H1 (cell line): ENCODE measurements around the gene TM9SF2. TPM values are rescaled to one million over a fixed set of nuclear protein-coding genes. Genes with fewer than 3 reads are reported as not detected.

ENCODE experiments used
- CREB1 ChIP-seq: IDR thresholded peaks from 2 replicates; pipeline ENCODE4 v1.6.1; 2012; ENCODE audit warnings: inconsistent platforms
- KDM4A ChIP-seq: IDR thresholded peaks from one replicate; pipeline ENCODE4 v1.7.1; 2012; ENCODE audit warnings: low read depth, mild to moderate bottlenecking, moderate library complexity, low read length, inconsistent platforms; ENCODE audit not compliant: severe bottlenecking
- POLR2AphosphoS5 ChIP-seq: IDR thresholded peaks from 2 replicates; pipeline ENCODE4 v1.6.1; 2011; ENCODE audit warnings: low read depth, low read length
- SP2 ChIP-seq: IDR thresholded peaks from 2 replicates; pipeline ENCODE4 v1.6.1; 2012; ENCODE audit warnings: mild to moderate bottlenecking, low read length, inconsistent platforms
- TCF12 ChIP-seq: IDR thresholded peaks from 2 replicates; pipeline ENCODE4 v1.6.1; 2011; ENCODE audit warnings: low read depth, mild to moderate bottlenecking, low read length
- polyA plus RNA-seq, 7 experiments: library from polyadenylated mRNA; depleted of rRNA in 3 of 7; stranded (reverse) in 5 of 7; unstranded in 2 of 7; fragments of >200 nt in 5 of 7; fragments of 200-250 nt in 2 of 7; gene quantifications; 1 replicate in 5 of 7; 2 replicates in 1 of 7; 4 replicates in 1 of 7; pipeline versions ENCODE4 v1.2.1 to v1.2.3, GENCODE V29; 2011 to 2013; ENCODE audit warnings: missing spikeins in 2 of 7, mixed read lengths in 2 of 7
- total RNA-seq: library from RNA; stranded (reverse); fragmentation: NEBNext Ultra II Directional; extraction: Animal tissue kit (Norgen Biotek cat#: 25700); gene quantifications from 2 replicates; pipeline ENCODE4 v1.2.1, GENCODE V29; 2021
- TF ChIP-seq, protein P1 (sequence below): fragments of 300-600 bp; sonication (generic); IDR thresholded peaks from 2 replicates; pipeline ENCODE4 v1.7.1; 2012; ENCODE audit warnings: low read length, moderate library complexity, mild to moderate bottlenecking, inconsistent platforms; ENCODE audit not compliant: insufficient replicate concordance
- TF ChIP-seq, protein P2 (sequence below), 3 experiments: IDR thresholded peaks; 1 replicate in 2 of 3; 2 replicates in 1 of 3; pipeline versions ENCODE4 v1.5.1 to v1.6.1; 2011; ENCODE audit warnings: low read length in 3 of 3, mild to moderate bottlenecking in 3 of 3, inconsistent platforms in 2 of 3, low read depth in 1 of 3, moderate library complexity in 1 of 3; ENCODE audit not compliant: insufficient read depth in 1 of 3; ENCODE audit errors: control extremely low read depth in 1 of 3
- TF ChIP-seq, protein P3 (sequence below): IDR thresholded peaks from 2 replicates; pipeline ENCODE4 v1.6.1; 2012; ENCODE audit warnings: inconsistent platforms

Gene TM9SF2
- total and polyA plus RNA-seq, 2 of the 8 experiments (the other 6 are each of a cell fraction or from before 2014, with no cell fraction given): 68.0 to 101 TPM

DNA sequence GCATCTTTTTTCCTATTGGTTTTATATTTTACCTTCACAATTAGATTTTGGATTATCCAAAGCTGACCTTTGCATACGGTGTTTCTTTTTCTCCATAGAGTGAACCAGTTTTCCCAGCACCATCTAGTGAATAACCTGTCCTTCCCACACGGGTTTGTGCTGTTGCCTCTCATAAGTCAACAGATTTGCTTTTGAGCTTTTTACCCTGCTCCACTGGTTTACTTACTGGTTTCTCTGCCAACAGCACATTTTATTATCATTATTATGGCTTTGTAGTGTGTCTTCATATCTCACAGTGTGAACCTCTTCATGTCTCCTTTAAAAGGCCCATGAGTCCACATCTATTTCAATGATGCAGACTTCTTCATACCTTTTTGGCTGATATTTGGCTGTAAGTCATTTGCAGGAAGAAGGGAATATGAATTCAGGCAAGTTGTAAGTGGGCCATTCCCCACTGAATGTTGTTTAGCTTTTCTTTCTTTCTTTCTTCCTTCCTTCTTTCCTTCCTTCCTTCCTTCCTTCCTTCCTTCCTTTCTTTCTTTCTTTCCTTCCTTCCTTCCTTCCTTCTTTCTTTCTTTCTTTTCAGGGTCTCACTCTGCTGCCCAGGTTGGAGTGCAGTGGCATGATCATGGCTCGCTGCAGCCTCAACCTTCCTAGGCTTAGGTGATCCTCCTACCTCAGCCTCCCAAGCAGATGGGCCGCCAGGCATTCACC, 86.8 kb downstream of the TM9SF2 start (continued):
- TF ChIP-seq, protein P1, sequence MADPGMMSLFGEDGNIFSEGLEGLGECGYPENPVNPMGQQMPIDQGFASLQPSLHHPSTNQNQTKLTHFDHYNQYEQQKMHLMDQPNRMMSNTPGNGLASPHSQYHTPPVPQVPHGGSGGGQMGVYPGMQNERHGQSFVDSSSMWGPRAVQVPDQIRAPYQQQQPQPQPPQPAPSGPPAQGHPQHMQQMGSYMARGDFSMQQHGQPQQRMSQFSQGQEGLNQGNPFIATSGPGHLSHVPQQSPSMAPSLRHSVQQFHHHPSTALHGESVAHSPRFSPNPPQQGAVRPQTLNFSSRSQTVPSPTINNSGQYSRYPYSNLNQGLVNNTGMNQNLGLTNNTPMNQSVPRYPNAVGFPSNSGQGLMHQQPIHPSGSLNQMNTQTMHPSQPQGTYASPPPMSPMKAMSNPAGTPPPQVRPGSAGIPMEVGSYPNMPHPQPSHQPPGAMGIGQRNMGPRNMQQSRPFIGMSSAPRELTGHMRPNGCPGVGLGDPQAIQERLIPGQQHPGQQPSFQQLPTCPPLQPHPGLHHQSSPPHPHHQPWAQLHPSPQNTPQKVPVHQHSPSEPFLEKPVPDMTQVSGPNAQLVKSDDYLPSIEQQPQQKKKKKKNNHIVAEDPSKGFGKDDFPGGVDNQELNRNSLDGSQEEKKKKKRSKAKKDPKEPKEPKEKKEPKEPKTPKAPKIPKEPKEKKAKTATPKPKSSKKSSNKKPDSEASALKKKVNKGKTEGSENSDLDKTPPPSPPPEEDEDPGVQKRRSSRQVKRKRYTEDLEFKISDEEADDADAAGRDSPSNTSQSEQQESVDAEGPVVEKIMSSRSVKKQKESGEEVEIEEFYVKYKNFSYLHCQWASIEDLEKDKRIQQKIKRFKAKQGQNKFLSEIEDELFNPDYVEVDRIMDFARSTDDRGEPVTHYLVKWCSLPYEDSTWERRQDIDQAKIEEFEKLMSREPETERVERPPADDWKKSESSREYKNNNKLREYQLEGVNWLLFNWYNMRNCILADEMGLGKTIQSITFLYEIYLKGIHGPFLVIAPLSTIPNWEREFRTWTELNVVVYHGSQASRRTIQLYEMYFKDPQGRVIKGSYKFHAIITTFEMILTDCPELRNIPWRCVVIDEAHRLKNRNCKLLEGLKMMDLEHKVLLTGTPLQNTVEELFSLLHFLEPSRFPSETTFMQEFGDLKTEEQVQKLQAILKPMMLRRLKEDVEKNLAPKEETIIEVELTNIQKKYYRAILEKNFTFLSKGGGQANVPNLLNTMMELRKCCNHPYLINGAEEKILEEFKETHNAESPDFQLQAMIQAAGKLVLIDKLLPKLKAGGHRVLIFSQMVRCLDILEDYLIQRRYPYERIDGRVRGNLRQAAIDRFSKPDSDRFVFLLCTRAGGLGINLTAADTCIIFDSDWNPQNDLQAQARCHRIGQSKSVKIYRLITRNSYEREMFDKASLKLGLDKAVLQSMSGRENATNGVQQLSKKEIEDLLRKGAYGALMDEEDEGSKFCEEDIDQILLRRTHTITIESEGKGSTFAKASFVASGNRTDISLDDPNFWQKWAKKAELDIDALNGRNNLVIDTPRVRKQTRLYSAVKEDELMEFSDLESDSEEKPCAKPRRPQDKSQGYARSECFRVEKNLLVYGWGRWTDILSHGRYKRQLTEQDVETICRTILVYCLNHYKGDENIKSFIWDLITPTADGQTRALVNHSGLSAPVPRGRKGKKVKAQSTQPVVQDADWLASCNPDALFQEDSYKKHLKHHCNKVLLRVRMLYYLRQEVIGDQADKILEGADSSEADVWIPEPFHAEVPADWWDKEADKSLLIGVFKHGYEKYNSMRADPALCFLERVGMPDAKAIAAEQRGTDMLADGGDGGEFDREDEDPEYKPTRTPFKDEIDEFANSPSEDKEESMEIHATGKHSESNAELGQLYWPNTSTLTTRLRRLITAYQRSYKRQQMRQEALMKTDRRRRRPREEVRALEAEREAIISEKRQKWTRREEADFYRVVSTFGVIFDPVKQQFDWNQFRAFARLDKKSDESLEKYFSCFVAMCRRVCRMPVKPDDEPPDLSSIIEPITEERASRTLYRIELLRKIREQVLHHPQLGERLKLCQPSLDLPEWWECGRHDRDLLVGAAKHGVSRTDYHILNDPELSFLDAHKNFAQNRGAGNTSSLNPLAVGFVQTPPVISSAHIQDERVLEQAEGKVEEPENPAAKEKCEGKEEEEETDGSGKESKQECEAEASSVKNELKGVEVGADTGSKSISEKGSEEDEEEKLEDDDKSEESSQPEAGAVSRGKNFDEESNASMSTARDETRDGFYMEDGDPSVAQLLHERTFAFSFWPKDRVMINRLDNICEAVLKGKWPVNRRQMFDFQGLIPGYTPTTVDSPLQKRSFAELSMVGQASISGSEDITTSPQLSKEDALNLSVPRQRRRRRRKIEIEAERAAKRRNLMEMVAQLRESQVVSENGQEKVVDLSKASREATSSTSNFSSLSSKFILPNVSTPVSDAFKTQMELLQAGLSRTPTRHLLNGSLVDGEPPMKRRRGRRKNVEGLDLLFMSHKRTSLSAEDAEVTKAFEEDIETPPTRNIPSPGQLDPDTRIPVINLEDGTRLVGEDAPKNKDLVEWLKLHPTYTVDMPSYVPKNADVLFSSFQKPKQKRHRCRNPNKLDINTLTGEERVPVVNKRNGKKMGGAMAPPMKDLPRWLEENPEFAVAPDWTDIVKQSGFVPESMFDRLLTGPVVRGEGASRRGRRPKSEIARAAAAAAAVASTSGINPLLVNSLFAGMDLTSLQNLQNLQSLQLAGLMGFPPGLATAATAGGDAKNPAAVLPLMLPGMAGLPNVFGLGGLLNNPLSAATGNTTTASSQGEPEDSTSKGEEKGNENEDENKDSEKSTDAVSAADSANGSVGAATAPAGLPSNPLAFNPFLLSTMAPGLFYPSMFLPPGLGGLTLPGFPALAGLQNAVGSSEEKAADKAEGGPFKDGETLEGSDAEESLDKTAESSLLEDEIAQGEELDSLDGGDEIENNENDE: no peak
- no peak for TF ChIP-seq KDM4A
- TF ChIP-seq POLR2AphosphoS5: no peak
- TF ChIP-seq, protein P2, sequence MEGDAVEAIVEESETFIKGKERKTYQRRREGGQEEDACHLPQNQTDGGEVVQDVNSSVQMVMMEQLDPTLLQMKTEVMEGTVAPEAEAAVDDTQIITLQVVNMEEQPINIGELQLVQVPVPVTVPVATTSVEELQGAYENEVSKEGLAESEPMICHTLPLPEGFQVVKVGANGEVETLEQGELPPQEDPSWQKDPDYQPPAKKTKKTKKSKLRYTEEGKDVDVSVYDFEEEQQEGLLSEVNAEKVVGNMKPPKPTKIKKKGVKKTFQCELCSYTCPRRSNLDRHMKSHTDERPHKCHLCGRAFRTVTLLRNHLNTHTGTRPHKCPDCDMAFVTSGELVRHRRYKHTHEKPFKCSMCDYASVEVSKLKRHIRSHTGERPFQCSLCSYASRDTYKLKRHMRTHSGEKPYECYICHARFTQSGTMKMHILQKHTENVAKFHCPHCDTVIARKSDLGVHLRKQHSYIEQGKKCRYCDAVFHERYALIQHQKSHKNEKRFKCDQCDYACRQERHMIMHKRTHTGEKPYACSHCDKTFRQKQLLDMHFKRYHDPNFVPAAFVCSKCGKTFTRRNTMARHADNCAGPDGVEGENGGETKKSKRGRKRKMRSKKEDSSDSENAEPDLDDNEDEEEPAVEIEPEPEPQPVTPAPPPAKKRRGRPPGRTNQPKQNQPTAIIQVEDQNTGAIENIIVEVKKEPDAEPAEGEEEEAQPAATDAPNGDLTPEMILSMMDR (IDR thresholded peaks at IDR 0.05; ENCODE audit: control extremely low read depth in 1 of 3, insufficient read depth in 1 of 3, low read depth in 1 of 3, low read length in 3 of 3): no peak
- no peak for TF ChIP-seq TCF12
- TF ChIP-seq, protein P3, sequence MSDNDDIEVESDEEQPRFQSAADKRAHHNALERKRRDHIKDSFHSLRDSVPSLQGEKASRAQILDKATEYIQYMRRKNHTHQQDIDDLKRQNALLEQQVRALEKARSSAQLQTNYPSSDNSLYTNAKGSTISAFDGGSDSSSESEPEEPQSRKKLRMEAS: no peak
- no peak for TF ChIP-seq SP2
- TF ChIP-seq CREB1: no peak
